Uterus (tissue), 4 donors: ENCODE measurements around the gene CLDN24. TPM values are rescaled to one million over a fixed set of nuclear protein-coding genes. Genes with fewer than 3 reads are reported as not detected.
"Not testable (repeated sequence)": the region's sequence is repeated elsewhere in the genome, so short reads cannot be mapped to it uniquely, and the experiment has no call there.

ENCODE experiments used
- DNase-seq, 2 donors: peaks; one replicate each; pipeline ENCODE4 v3.0.0-alpha.2; 2019 to 2020
- H3K27ac ChIP-seq, 2 donors: fragments of 200-600 bp; sonication (generic); 1 replicate in 1 of 2; 2 replicates in 1 of 2; pipeline ENCODE4 v1.5.1; 2016 to 2018
- H3K27me3 ChIP-seq, 2 donors: fragments of 200-600 bp; sonication (generic); one replicate each; pipeline ENCODE4 v1.5.1; 2018 to 2019; ENCODE audit warnings: control low read depth in 1 of 2
- H3K36me3 ChIP-seq, 2 donors: fragments of 200-600 bp; sonication (generic); one replicate each; pipeline ENCODE4 v1.5.1; 2019; ENCODE audit warnings: control low read depth in 1 of 2
- H3K4me1 ChIP-seq, 2 donors: fragments of 200-600 bp; sonication (generic); one replicate each; pipeline ENCODE4 v1.5.1; 2018 to 2019; ENCODE audit warnings: control low read depth in 1 of 2
- H3K4me3 ChIP-seq, 2 donors: fragments of 200-600 bp; sonication (generic); 1 replicate in 1 of 2; 2 replicates in 1 of 2; pipeline ENCODE4 v1.5.1; 2018 to 2019; ENCODE audit warnings: mild to moderate bottlenecking in 1 of 2
- H3K9me3 ChIP-seq, 2 donors: fragments of 200-600 bp; sonication (generic); one replicate each; pipeline ENCODE4 v1.5.1; 2019; ENCODE audit warnings: control low read depth in 1 of 2
- CTCF ChIP-seq, 4 experiments: fragments of 200-600 bp in 2 of 4; fragments of 450-650 bp in 2 of 4; sonication (generic) in 2 of 4; IDR thresholded peaks; one replicate each; pipeline ENCODE4 v1.5.1; 2016 to 2019; ENCODE audit warnings: antibody characterized with exemption in 4 of 4, mild to moderate bottlenecking in 2 of 4, moderate library complexity in 1 of 4
- POLR2A ChIP-seq, 2 donors: fragments of 450-650 bp; IDR thresholded peaks; one replicate each; pipeline ENCODE4 v1.6.1; 2016; ENCODE audit warnings: antibody characterized with exemption in 2 of 2, mild to moderate bottlenecking in 1 of 2, moderate library complexity in 1 of 2
- intact Hi-C: fragments of 100-400 bp; cut with DNase I; formaldehyde crosslinking; loops from one replicate; pipeline ENCODE4 v1.15.1; 2023; ENCODE audit warnings: low total_unique reads
- total RNA-seq, 4 donors: library from RNA; depleted of rRNA in 3 of 4; stranded (reverse); fragments of >200 nt in 3 of 4; gene quantifications; one replicate each; pipeline versions ENCODE4 v1.1.0 to v1.2.4, GENCODE V29; 2014 to 2023
- donor health status: DM: yes; HTN: yes; CAD: no.

Gene CLDN24
- total RNA-seq, 4 donors from 2014 or later = not detected

GRCh38 chr4:183328832-183329231 lies 6.6 kb upstream of the CLDN24 start:
- intact Hi-C loops = no loop called here
- H3K27me3 ChIP-seq = no peaks in the 10 kb centered on the region
- TF ChIP-seq POLR2A (IDR thresholded peaks at IDR 0.05) = no peak
- no peak for TF ChIP-seq CTCF (IDR thresholded peaks at IDR 0.05)
- no peak overlapping the region for H3K4me3 ChIP-seq
- no peak for DNase-seq
- H3K27ac ChIP-seq = no peak overlapping the region
- H3K9me3 ChIP-seq = no peaks in the 10 kb centered on the region
- no peaks in the 10 kb centered on the region for H3K4me1 ChIP-seq
- no peaks in the 10 kb centered on the region for H3K36me3 ChIP-seq

GRCh38 chr4:183327827-183328226 lies 5.6 kb upstream of the CLDN24 start:
- intact Hi-C loops = no loop called here
- H3K4me3 ChIP-seq = no peak overlapping the region
- H3K27me3 ChIP-seq = no peaks in the 10 kb centered on the region
- H3K4me1 ChIP-seq = no peaks in the 10 kb centered on the region
- TF ChIP-seq POLR2A (IDR thresholded peaks at IDR 0.05) (no peak), CTCF (IDR thresholded peaks at IDR 0.05) (no peak)
- H3K27ac ChIP-seq = no peak overlapping the region
- no peak for DNase-seq
- H3K9me3 ChIP-seq = no peaks in the 10 kb centered on the region
- H3K36me3 ChIP-seq = no peaks in the 10 kb centered on the region

- H3K36me3 ChIP-seq = no peaks in the 10 kb centered on the region
- no peak overlapping the region for H3K27ac ChIP-seq
- no peak overlapping the region for H3K4me3 ChIP-seq
- no peak for DNase-seq
- intact Hi-C loops = no loop called here
- H3K9me3 ChIP-seq = no peaks in the 10 kb centered on the region
- no peaks in the 10 kb centered on the region for H3K27me3 ChIP-seq
- TF ChIP-seq POLR2A (IDR thresholded peaks at IDR 0.05) = no peak
- no peaks in the 10 kb centered on the region for H3K4me1 ChIP-seq
These were observed 4.6 kb upstream of the CLDN24 start for GRCh38 chr4:183326853-183327252.

GRCh38 chr4:183326387-183326786 lies 4.2 kb upstream of the CLDN24 start:
- H3K36me3 ChIP-seq, H3K27me3 ChIP-seq, H3K4me1 ChIP-seq, H3K27ac ChIP-seq, H3K9me3 ChIP-seq, intact Hi-C loops, H3K4me3 ChIP-seq, DNase-seq: not testable (repeated sequence)

- no peak for TF ChIP-seq POLR2A (IDR thresholded peaks at IDR 0.05)
- TF ChIP-seq CTCF (IDR thresholded peaks at IDR 0.05) = no peak
- H3K4me1 ChIP-seq = no peaks in the 10 kb centered on the region
- no peaks in the 10 kb centered on the region for H3K27me3 ChIP-seq
- H3K4me3 ChIP-seq = no peak overlapping the region
- no peaks in the 10 kb centered on the region for H3K36me3 ChIP-seq
- intact Hi-C loops = no loop called here
- DNase-seq = no peak
- H3K9me3 ChIP-seq = no peaks in the 10 kb centered on the region
- no peak overlapping the region for H3K27ac ChIP-seq
These were observed 2.4 kb upstream of the CLDN24 start for GRCh38 chr4:183324619-183325018.

- H3K27ac ChIP-seq, H3K27me3 ChIP-seq, H3K4me1 ChIP-seq, intact Hi-C loops, H3K9me3 ChIP-seq, DNase-seq, H3K36me3 ChIP-seq, H3K4me3 ChIP-seq: not testable (repeated sequence)
These were observed 1.8 kb upstream of the CLDN24 start for GRCh38 chr4:183324056-183324455.

- no peaks in the 10 kb centered on the region for H3K36me3 ChIP-seq
- H3K4me3 ChIP-seq = no peak overlapping the region
- H3K9me3 ChIP-seq = no peaks in the 10 kb centered on the region
- TF ChIP-seq POLR2A (IDR thresholded peaks at IDR 0.05) = no peak
- TF ChIP-seq CTCF (IDR thresholded peaks at IDR 0.05) = no peak
- H3K27ac ChIP-seq = no peak overlapping the region
- no peaks in the 10 kb centered on the region for H3K27me3 ChIP-seq
- DNase-seq = no peak
- intact Hi-C loops = no loop called here
- no peaks in the 10 kb centered on the region for H3K4me1 ChIP-seq
These were observed 1.1 kb upstream of the CLDN24 start for GRCh38 chr4:183323295-183323694.
